Activated CD8-positive, alpha-beta memory T cell treated with anti-CD3 and anti-CD28 coated beads, Interleukin-2, amount 50 U/mL, for 24 hours (primary cell): ENCODE data around the gene ANKRD33B.
"Not testable (repeated sequence)": the region's sequence is repeated elsewhere in the genome, so short reads cannot be mapped to it uniquely, and the experiment has no call there.

Experiments
- DNase-seq: peaks from one replicate; pipeline ENCODE4 v3.0.0-alpha.2; 2020; ENCODE audit errors: extremely low read depth

The ANKRD33B gene

DNA sequence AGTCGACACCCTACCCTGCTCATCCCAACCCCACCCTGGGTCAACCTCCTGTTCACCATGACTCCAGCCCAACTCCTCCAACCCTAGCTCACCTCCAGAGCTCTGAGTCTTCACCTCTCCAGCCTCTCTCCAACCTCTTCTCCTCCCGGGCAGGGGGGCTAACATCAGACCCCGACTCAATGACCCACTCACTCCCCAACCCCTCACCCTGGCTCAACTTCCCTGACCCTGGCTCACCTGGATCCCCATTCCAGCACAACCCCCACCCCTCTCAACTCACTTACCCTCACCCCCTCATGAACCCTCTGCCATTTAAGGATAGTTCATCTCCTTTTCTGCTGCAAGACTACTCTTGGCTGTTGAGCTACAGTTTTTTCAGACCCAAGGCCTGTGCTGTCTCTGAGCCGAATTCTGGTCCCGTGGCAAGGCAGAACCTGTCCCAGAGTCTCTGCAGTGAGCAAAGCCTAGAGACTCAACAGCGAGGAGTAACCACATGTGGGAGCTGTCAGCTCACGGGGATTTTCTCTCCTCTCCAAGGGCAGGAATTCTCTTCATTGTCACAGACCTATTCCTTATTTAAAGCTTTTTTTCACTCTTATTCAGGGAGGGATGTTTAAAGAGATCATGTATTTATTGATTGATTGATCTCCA lies 29.8 kb downstream of the ANKRD33B start:
- DNase-seq, result no peak

DNA sequence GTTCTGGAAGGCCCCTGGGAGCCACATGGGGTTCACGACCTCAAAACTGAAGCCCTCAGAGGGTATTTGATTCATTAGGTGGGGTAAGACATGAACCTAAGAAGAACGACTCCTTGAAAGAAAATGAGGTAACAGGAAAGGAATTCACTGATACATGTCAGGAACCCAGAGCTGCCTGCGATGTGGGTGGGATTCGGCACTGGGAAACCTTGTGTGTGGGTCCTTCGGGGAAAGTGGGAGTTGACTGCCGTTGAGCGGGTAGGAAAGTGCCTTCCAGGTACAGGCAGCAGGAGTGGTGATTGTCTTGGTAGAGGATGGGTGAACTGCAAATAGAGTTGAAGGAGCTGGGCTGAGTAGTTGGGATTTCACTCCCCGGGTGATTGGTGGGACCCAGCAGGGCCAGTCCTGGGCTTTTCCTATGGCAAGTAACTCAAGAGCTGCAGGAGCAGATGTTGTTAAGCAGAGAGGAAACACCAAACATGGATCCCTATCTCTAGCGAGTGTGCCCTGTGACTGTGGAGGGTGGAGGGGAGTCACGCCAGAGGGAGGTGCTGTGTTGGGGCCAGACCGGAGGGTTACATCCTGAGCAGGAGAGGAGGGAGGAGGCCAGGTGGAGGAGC lies 30.8 kb downstream of the ANKRD33B start:
- no peak for DNase-seq

GRCh38 chr5:10595293-10595671 lies 31.4 kb downstream of the ANKRD33B start:
- DNase-seq, result no peak

GRCh38 chr5:10595672-10596309 lies 31.9 kb downstream of the ANKRD33B start:
- DNase-seq, result no peak

DNA sequence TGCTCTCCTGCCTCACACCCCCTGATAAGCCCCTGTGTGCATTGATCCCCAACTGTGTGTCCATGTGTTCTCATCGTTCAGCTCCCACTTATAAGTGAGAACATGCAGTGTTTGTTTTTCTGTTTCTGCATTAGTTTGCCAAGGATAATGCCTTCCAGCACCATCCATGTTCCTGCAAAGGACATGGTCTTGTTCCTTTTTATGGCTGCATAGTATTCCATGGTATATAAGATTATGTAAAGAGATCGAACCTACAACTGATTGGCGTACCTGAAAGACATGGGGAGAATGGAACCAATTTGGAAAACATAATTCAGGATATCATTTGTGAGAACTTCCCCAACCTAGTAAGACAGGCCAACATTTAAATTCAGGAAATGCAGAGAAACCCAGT lies 32.4 kb downstream of the ANKRD33B start:
- DNase-seq, result no peak

DNA sequence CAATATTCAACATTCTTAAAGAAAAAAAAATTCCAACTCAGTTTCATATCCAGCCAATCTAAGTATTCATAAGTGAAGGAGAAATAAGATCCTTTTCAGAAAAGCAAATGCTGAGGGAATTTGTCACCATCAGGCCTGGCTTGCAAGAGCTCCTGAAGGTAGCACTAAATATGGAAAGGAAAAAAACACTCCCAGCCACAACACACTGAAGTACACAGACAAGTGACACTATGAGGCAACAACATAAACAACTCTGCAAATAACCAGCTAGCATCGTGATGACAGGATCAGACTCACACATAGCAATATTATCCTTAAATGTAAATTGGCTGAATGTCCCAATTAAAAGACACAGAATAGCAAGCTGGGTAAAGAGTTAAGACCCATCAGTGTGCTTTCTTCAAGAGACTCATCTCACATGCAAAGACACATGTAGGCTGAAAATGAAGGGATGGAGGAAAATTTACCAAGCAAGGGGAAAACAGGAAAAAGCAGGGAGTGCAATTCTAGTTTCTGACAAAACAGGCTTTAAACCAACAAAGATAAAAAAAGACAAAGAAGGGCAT lies 33.1 kb downstream of the ANKRD33B start:
- DNase-seq, result no peak

DNA sequence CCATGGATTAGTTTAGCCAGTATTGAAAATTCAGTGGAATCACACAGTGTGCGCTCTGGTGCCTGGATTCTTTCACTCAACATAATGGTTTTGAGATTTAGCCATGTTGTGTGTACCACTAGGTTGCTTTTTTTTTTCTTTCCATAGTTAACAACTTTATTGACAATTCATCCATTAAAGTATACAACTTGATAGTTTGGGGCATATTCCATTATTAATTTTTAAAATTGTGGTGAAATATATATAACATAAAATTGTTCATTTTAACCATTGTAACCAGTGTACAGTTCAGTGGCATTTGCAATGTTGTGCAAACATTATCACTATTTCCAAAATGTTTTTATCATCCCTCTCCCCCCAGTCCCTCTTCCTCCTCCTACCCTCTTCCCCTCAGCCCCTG lies 35.2 kb downstream of the ANKRD33B start:
- no peak for DNase-seq

GRCh38 chr5:10599862-10600284 lies 36.0 kb downstream of the ANKRD33B start:
- no peak for DNase-seq

GRCh38 chr5:10600626-10601245 lies 36.9 kb downstream of the ANKRD33B start:
- DNase-seq, result no peak

DNA sequence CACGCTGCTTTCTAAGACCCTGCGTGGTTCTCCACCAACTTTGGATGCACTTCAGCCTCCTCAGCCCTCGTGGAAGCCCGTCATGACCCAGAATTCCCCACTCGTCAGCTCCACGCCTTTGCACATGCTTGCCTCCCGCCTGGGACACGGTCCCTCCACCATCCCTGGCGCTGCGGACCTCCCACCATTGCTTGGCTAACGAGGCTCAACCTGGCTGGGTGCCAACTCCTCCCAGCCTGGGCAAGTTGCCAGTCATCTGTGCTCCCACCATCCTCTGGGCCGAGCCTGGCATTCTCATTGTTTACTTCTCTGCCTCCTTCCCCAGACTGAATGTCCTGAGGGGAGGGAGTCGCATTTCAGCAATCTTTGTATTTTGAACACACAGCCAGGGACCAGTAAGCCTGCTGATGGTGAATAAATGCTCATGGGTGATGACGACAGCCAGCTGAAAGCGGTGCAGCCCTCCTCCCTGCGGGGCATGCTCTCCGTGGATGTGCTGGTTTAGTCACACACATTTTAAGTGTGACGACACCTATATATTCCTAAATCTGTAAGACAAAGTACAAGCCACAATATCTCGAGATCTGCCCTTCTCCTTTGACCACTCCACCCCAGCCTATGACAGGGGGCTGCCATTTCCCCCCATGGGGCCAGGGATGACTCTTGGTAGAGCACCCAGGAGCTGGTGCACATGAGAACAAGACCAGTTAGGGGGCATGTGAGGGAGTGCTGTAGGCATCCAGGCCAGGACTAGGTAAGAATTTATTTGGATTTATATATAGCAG lies 37.6 kb downstream of the ANKRD33B start:
- no peak for DNase-seq

DNA sequence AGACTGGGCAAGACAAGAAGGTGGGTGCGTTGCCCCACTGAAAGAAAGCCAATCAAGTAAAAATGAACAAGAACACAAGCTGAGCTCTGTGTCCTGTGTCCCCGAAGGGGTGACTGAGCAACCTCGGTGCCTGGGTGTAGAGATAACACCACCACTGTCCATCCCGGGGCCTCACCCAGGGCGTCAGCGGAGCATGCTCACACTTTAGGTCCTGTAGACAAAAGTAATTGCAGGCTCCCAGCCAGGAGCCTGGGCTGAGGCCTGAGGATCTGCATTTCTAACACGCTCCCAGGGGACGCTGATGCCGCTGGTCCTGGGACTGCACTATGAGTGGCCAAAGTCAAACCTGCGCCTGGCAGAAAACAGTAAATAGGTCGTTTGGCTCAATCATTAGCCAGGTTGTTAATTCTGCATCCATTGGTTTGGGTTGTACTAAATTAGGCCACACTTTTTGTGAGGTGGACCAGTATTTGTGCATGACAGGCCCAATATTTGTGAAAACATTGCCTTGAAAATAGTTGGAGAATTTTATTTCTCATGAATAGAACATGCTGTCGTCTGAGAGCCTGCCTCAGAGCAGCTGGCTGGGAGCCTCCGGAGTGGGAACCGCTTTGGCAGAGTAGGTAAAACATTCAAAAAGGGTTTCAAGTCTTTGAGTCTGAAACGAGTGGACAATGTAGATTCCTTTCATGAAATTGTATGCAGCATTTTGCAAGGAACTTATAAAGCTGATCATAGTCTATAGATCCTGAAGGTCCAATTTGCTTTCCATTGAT lies 38.3 kb downstream of the ANKRD33B start:
- DNase-seq, result no peak

DNA sequence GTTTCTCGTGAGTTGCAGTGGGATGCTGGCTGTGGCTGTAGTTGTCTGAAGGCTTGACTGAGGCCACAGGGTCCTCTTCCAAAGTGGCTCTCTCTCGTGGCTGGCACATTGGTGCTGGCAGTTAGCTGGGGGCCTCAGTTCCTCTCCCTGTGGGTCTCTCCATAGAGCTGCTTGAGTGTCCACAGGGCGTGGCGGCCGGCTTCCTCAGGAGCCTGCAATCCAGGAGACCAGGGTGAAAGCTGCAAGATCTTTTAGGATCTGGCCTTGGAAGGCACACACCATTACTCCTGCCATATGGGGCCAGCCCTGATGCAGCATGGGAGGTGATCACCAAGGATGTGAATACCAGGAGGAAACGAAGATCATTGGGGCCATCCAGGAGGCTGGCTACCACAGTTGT lies 41.1 kb downstream of the ANKRD33B start:
- DNase-seq, result no peak

GRCh38 chr5:10606632-10607022 lies 42.8 kb downstream of the ANKRD33B start:
- DNase-seq, result not testable (repeated sequence)

GRCh38 chr5:10607023-10607665 lies 43.3 kb downstream of the ANKRD33B start:
- no peak for DNase-seq

GRCh38 chr5:10607666-10608073 lies 43.8 kb downstream of the ANKRD33B start:
- DNase-seq, result no peak

- not testable (repeated sequence) for DNase-seq
Observed at GRCh38 chr5:10608081-10608480, 44.2 kb downstream of the ANKRD33B start.

- DNase-seq, result no peak
Observed at GRCh38 chr5:10610058-10610457, 46.2 kb downstream of the ANKRD33B start.

DNA sequence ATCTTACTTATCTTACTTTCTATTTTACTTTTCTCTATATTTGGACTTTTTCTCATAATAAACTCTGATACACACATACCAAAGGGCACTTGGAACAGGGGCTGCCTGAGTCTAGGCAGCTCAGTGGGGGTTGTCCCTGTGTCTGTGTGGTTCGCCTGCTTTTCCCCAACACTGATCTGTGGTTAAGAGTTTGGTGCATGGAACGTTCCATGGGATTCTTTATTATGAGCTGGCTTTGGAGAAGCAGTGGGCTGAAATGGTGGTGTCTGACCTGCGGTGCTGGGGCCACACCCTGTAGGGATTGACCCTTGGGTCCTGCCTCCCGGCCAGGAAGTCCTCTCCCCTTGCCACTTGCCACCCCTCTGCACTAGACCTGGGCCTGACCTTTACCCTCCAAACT lies 47.4 kb downstream of the ANKRD33B start:
- no peak for DNase-seq

- DNase-seq, result no peak
Observed at GRCh38 chr5:10612251-10612650, 48.4 kb downstream of the ANKRD33B start.

GRCh38 chr5:10615693-10616092 lies 51.8 kb downstream of the ANKRD33B start:
- DNase-seq, result no peak
